ENCODE measurements around the gene STRIP2. TPM values are rescaled to one million over a fixed set of nuclear protein-coding genes. Genes with fewer than 3 reads are reported as not detected.
"Not testable (repeated sequence)": the region's sequence is repeated elsewhere in the genome, so short reads cannot be mapped to it uniquely, and the experiment has no call there.

STRIP2 gene
- total RNA-seq, 1 donor from 2014 or later, result 1.8 TPM

DNA sequence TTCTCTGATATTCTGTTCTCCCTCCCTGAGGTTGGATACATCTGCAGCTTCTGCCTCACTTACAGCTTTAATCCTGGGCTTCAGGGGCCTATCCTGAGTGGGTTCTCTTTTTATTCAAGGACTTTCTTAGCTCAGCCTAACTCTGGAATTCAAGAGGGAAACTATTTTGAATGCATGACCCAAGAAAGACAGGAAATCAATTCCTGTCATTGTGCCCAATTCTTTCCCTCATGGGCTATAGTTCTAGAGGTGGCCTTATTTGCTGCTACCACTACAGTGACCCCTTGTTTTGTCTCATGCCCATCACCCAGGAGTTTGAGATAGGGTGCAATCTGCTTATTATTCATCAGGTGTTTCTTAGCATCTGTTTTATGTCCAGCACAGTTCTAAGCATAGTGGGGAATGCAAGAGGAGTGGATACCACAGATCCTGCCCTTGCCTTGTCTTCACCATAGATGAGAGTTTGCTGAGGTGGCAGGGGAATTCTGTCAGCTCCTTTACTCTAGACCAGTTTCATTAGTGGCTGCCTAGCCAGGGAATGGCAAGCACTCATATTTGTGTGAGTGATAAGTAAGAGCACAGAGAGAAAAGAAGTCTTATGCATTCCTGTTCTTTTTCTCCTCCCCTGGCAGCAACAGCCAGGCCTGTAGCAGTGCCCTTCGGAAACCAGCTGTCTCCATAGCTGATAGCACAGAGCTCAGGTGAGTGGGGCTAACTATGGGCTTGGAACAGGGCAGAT lies 19.4 kb downstream of the STRIP2 start:
- DNase-seq (ENCODE audit: low read depth in 2 of 2), result peak in 1 of 2 donors; percentile 11

DNA sequence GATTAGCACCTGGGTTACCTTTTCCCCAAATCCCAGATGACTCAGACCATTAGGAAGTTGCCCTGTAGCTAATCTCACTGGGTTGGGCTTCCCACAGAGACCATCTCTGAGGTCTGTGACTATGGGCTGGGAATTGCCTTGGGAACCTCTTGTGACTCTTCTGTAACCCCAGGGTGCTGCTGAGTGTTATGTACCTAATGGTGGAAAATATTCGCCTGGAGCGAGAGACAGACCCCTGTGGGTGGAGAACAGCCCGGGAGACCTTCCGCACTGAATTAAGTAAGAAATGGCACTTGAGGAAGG lies 20.0 kb downstream of the STRIP2 start:
- DNase-seq (ENCODE audit: low read depth in 2 of 2), result no peak

DNA sequence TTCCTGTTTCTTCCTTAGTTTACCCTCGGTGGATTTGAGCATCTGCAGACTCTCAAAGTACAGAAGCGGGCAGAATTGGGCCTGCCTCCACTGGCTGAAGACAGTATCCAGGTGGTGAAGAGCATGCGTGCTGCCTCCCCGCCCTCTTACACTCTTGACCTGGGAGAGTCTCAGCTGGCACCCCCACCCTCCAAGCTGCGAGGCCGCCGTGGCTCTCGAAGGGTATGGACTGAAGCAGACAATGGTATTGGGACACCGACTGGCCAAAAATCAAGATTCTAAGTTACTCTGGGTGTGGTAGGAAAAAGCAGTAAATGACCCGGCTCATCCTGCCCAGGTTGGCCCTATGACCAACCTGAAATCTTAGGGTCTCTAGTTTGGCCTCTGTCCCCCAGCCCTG lies 22.2 kb downstream of the STRIP2 start:
- no peak for DNase-seq (ENCODE audit: low read depth in 2 of 2)

DNA sequence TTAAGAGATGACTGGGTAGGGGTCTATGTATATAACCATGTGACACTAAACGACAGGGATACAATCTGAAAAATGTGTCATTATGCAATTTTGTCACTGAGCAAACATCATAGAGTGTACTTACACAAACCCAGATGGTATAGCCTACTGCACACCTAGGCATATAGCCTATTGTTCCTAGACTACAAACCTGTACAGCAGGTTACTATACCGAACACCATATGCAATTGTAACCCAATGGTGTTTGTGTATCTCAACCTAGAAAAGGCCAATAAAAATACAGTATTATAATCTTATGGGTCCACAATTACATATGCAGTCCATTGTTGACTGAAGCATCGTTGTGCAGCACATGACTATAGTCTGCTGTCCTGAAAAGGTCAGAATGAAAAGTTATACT lies 22.9 kb downstream of the STRIP2 start:
- no peak for DNase-seq (ENCODE audit: low read depth in 2 of 2)

GRCh38 chr7:129458171-129458570 lies 23.9 kb downstream of the STRIP2 start:
- no peak for DNase-seq (ENCODE audit: low read depth in 2 of 2)

DNA sequence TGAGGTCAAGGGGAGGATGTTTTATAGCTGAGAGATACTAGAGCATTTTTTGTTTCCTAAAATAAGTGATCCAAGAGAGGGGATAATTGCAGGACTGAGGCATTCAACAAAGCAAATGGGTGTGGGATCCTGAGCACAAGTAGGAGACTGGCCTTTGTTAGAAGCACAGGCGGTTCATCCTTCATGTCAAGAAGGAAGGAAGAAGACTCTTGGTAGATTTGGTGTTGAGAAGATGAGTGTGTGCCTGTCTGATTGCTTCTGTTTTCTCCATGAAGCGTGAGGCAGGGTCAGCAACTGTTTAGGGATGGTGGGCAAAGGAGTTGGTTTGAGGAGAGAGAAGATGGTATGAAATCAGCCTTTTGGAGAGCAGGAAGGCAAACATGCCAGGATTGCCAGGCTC lies 27.6 kb downstream of the STRIP2 start:
- DNase-seq (ENCODE audit: low read depth in 2 of 2), result no peak

DNA sequence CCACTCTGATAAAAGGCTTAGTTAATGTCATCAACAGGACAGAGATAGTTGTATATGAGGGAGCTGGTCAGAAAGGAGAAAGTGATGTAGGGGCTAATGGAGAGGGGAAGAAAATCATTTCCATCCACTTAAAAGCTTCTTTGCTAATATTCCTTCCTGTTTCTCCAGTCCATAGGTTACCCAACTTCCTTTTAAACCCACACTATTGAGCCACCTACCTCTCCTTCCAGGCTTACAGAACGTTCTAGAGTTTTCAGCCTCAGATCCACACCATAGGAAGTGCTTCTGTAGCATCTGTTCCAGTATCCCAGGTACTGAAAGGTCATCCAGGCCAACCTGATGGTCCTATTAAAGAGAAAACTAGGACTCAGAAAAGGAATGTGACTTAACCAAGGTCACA lies 28.2 kb downstream of the STRIP2 start:
- no peak for DNase-seq (ENCODE audit: low read depth in 2 of 2)

- DNase-seq (ENCODE audit: low read depth in 2 of 2), result no peak
Measured at GRCh38 chr7:129464194-129464593, 30.0 kb downstream of the STRIP2 start.

DNA sequence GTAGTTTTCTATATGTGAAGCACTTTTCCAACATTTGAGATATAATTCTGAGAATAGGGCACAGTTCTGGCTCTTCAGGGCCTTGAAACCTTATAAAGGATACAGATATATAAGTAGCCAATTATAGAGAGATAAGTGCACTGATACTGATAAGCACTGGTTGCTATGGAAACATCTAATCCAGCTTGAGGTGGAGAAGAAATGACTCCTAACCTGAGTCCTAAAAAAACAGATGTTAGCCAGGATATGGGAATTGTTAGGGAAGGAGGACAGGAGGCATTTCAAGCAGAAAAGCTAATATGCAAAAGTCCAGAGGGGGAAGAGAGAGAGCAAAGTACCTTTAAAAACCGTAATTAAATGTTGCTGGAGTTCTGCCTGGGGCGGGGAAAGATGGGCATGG lies 30.8 kb downstream of the STRIP2 start:
- DNase-seq (ENCODE audit: low read depth in 2 of 2), result no peak

GRCh38 chr7:129466796-129467195 lies 32.6 kb downstream of the STRIP2 start:
- no peak for DNase-seq (ENCODE audit: low read depth in 2 of 2)

DNA sequence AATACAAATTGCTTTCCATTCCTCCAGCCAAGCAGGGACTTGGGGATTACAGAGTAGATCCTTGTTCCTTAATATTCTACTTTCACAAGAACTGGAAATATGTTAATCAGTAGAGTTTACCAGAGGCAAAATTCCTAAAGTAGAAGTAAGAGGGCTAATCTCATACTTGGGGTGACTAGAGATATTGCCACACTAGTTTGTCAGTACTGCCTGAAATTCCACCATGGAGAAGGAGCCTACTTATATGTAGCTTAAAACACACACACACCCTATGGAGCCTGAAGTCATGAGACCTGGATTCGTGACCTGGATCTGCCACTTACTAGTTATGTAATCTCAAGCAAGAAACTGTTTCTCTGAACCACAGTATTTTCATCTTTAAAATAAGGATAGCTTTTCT lies 33.9 kb downstream of the STRIP2 start:
- DNase-seq (ENCODE audit: low read depth in 2 of 2), result no peak

DNA sequence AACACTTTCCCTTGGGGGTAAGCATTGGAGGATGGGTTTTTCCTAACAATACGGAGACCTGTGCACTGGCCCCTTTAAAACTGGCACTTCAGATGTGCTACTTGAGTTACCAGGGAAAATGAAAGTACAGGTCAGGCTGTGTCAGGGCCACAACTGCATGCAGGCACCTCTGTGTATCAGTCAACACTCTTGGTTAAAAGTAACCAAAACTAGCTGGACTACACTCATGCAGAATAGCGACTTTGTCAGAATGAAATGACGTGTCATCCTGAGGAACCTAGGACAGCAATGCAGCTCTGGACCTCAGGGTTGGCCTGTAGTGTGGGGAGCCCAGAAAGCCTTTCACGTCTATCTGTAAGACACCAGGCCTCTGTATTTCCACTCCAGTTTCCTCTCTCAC lies 34.3 kb downstream of the STRIP2 start:
- DNase-seq (ENCODE audit: low read depth in 2 of 2), result peak in 1 of 2 donors; percentile 18

DNA sequence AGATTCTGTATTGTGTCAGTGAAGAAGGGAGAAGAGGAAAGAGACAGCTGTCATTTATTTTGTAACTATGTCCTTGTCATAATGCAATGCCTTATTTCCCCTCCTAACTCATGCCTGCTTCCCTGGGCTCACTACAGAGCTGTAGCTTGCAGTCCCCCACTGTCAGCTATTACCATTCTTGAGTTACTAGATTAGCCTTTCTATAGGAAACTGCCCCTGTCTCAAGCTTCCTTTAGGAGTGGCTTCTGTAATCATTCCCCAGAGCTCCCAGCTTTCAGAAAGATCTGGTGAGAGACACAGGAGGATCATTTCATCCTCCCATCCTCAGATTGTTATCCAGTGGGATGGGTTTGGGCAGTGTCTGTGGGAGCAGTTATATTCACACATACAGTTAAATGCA lies 35.7 kb downstream of the STRIP2 start:
- no peak for DNase-seq (ENCODE audit: low read depth in 2 of 2)

GRCh38 chr7:129470411-129470810 lies 36.2 kb downstream of the STRIP2 start:
- no peak for DNase-seq (ENCODE audit: low read depth in 2 of 2)

DNA sequence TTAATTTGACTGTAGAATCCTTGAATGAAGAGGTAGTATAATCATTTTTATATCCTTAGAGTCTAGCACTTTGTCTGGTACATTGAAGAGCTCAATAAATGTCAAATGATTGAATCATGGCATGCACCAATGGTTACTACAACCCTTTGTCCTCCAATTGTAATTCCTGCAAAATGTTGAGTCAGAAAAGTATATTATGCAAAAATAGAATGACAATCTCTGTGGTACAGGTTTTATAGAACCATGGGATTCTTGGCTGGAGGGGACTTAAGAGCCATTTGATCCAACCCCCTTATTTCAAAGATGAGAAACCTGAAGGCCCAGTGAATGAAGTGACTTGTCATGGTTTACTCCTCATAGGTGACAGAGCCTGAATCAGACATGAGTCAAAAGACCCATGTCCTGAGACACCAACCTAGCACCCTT lies 37.2 kb downstream of the STRIP2 start:
- no peak for DNase-seq (ENCODE audit: low read depth in 2 of 2)

DNA sequence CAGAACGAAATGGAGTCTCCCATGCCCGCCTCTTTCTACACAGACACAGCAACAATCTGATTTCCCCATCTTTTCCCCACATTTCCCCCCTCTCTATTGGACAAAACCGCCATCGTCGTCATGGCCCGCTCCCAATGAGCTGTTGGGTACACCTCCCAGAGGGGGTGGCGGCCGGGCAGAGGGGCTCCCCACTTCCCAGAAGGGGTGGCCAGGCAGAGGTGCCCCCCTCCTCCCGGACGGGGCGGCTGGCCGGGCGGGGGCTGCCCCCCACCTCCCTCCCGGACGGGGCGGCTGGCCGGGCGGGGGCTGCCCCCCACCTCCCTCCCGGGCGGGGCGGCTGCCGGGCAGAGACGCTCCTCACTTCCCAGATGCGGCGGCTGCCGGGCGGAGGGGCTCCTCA lies 41.7 kb downstream of the STRIP2 start:
- DNase-seq (ENCODE audit: low read depth in 2 of 2), result not testable (repeated sequence)

DNA sequence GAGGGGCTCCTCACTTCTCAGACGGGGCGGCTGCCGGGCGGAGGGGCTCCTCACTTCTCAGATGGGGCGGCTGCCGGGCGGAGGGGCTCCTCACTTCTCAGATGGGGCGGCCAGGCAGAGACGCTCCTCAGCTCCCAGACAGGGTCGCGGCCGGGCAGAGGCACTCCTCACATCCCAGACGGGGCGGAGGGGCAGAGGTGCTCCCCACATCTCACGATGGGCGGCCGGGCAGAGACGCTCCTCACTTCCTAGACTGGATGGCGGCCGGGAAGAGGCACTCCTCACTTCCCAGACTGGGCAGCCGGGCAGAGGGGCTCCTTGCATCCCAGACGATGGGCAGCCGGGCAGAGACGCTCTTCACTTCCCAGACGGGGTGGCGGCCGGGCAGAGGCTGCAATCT lies 42.2 kb downstream of the STRIP2 start:
- not testable (repeated sequence) for DNase-seq (ENCODE audit: low read depth in 2 of 2)

- DNase-seq (ENCODE audit: low read depth in 2 of 2), result no peak
Measured at GRCh38 chr7:129479831-129480230, 45.6 kb downstream of the STRIP2 start.

DNA sequence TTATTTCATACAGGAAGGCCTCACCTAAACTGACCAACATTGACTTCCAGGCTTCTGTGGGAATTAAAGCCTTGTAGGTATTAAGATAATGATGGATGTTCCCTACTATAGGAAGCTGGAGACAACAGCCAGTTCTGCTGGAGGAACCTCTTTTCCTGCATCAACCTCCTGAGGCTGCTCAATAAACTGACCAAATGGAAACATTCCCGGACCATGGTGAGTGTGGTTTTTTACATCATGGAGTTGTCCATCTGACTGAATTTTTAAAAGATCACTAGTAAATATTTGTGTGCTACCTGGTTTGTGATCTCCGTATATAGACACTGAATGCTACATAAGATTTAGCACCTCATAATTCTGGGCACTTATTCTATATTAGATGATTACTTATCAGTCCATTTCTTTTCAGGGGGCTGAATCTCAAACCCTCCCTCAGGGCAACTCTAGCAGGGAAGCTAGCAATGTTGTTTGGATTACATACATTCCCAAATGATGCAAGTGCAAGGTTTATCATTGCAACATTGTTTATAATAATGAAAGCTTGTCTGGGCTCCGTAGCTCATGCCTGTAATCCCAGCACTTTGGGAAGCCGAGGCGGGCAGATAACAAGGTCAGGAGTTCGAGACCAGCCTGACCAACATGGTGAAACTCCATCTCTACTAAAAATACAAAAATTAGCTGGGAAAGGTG lies 46.6 kb downstream of the STRIP2 start:
- no peak for DNase-seq (ENCODE audit: low read depth in 2 of 2)

GRCh38 chr7:129481376-129481775 lies 47.1 kb downstream of the STRIP2 start:
- DNase-seq (ENCODE audit: low read depth in 2 of 2), result not testable (repeated sequence)

- no peak for DNase-seq (ENCODE audit: low read depth in 2 of 2)
Measured at GRCh38 chr7:129482781-129483180, 48.5 kb downstream of the STRIP2 start.

GRCh38 chr7:129489491-129489890 lies 55.3 kb downstream of the STRIP2 start:
- DNase-seq (ENCODE audit: low read depth in 2 of 2), result no peak

GRCh38 chr7:129492391-129492790 lies 58.2 kb downstream of the STRIP2 start:
- DNase-seq (ENCODE audit: low read depth in 2 of 2), result no peak

All from lung microvascular endothelial cell (primary cell).